IPS-15b (cell line): ENCODE results near the gene GMDS.
"Not testable (repeated sequence)": the region's sequence is repeated elsewhere in the genome, so short reads cannot be mapped to it uniquely, and the experiment has no call there.

Experiments
- H3K27me3 ChIP-seq: one replicate; pipeline ENCODE4 v1.6.1; 2013; ENCODE audit warnings: low read length; ENCODE audit not compliant: control insufficient read depth, insufficient read depth
- H3K36me3 ChIP-seq: one replicate; pipeline ENCODE4 v1.6.1; 2013; ENCODE audit warnings: low read length; ENCODE audit not compliant: control insufficient read depth, insufficient read depth
- H3K4me1 ChIP-seq: one replicate; pipeline ENCODE4 v1.6.1; 2013; ENCODE audit warnings: mild to moderate bottlenecking, low read length; ENCODE audit not compliant: control insufficient read depth, insufficient read depth
- H3K4me3 ChIP-seq: one replicate; pipeline ENCODE4 v1.5.1; 2013; ENCODE audit warnings: low read depth, low read length
- H3K9ac ChIP-seq: one replicate; pipeline ENCODE4 v1.6.1; 2013; ENCODE audit warnings: low read depth, mild to moderate bottlenecking, low read length
- H3K9me3 ChIP-seq: one replicate; pipeline ENCODE4 v1.6.1; 2013; ENCODE audit warnings: mild to moderate bottlenecking, low read length; ENCODE audit not compliant: control insufficient read depth, insufficient read depth

GMDS gene

GRCh38 chr6:1854296-1854695 is 391.1 kb downstream of the GMDS start:
- Histone ChIP-seq H3K9me3 (no peaks in the 10 kb centered on the region), H3K4me1 (peaks cover 6% of the 10 kb centered on the region), H3K27me3 (no peaks in the 10 kb centered on the region), H3K9ac (no peak overlapping the region), H3K36me3 (no peaks in the 10 kb centered on the region), H3K4me3 (no peak overlapping the region)

DNA sequence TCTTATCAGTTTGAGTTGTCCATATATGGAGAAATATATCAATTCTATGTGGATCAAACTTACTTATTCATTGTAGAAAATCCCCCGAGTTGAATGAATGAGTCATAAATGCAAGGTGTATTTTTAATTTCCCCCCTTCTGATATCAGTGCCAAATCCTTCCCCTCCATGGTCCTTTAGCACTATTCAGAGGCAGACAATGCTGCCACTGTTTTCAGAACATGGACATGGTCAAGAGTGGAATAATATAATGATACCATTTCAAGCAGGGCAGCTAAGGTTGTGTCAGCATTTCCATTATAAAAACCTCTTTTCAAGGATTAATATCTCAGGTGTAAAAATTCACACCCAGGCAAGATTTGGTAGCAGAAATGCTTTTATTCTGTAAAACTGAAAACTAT is 391.6 kb downstream of the GMDS start:
- Histone ChIP-seq H3K4me3 (no peak overlapping the region), H3K36me3 (no peaks in the 10 kb centered on the region), H3K9me3 (no peaks in the 10 kb centered on the region), H3K4me1 (peaks cover 6% of the 10 kb centered on the region), H3K27me3 (no peaks in the 10 kb centered on the region), H3K9ac (no peak overlapping the region)

- Histone ChIP-seq H3K4me3 (no peak overlapping the region), H3K36me3 (no peaks in the 10 kb centered on the region)
Observed at GRCh38 chr6:1851681-1852456, 393.5 kb downstream of the GMDS start.

GRCh38 chr6:1850840-1851157 is 394.6 kb downstream of the GMDS start:
- H3K9ac ChIP-seq, result no peak overlapping the region
- peaks cover 3% of the 10 kb centered on the region for H3K9me3 ChIP-seq
- H3K4me3 ChIP-seq, result no peak overlapping the region
- H3K36me3 ChIP-seq, result no peaks in the 10 kb centered on the region
- no peaks in the 10 kb centered on the region for H3K4me1 ChIP-seq
- H3K27me3 ChIP-seq, result no peaks in the 10 kb centered on the region

More at GRCh38 chr6:1851681-1852456, 393.5 kb downstream of the GMDS start:
- Histone ChIP-seq H3K27me3 (no peaks in the 10 kb centered on the region), H3K4me1 (peaks cover 6% of the 10 kb centered on the region), H3K9me3 (no peaks in the 10 kb centered on the region), H3K9ac (no peak overlapping the region)

DNA sequence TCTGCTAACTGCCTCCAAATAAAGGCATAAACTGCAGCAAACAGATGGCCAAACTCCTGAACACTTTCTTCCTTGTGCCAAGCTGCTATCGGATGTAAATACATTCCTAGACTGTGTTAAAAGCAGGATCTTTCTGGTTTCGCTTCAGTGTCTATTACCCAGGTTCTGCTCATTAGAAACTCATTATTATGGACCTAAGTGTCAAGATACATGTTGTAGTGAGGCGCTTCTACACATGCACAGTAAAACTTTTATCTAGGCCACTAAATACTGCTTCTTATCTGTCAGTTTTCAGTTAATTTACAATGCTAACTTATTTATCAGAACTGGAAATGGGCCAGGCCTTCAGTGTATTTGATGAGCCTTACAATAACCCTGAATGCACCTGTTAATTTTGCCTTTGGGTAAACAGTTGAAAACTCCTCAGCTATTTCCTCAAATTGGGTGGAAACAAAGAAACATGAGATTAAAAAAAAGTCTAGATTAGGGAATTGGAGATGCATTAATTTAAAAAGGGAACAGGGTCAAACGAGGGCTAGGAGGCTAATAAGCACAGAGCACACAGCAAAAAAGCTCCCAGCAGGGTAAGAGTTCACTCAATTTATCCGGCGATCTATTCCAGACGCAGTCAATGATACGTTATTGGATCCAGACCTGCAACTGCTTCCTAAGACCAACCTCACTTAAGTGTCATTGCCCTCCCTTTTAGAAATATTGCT is 395.1 kb downstream of the GMDS start:
- no peaks in the 10 kb centered on the region for H3K27me3 ChIP-seq
- H3K9me3 ChIP-seq, result peaks cover 7% of the 10 kb centered on the region
- no peak overlapping the region for H3K9ac ChIP-seq

DNA sequence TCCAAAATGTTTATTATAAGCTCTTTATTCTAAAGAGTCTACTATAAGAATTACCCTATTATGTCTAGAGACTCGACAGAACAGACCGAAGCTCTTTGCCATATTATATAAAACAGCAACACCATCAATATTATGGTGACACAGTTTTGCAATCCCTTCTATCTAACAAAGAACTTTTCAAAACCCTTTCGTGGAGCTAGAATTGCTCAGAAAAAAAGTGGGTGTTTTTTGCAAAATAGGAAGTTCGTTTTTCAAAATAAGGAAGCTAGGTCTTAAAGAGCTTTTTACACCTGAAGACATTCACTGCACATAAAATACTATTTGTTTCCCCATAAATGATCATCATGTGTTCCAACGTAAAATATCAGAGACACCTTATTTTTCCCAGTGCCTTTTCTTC is 395.7 kb downstream of the GMDS start:
- H3K4me3 ChIP-seq, result no peak overlapping the region
- H3K4me1 ChIP-seq, result no peaks in the 10 kb centered on the region
- no peak overlapping the region for H3K9ac ChIP-seq
- H3K9me3 ChIP-seq, result peaks cover 7% of the 10 kb centered on the region
- H3K27me3 ChIP-seq, result no peaks in the 10 kb centered on the region
- peaks cover 2% of the 10 kb centered on the region for H3K36me3 ChIP-seq

More for the DNA sequence above, 395.1 kb downstream of the GMDS start:
- no peaks in the 10 kb centered on the region for H3K4me1 ChIP-seq
- peaks cover 2% of the 10 kb centered on the region for H3K36me3 ChIP-seq
- no peak overlapping the region for H3K4me3 ChIP-seq

GRCh38 chr6:1848752-1849151 is 396.7 kb downstream of the GMDS start:
- no peaks in the 10 kb centered on the region for H3K27me3 ChIP-seq
- peaks cover 7% of the 10 kb centered on the region for H3K9me3 ChIP-seq
- H3K36me3 ChIP-seq, result peaks cover 2% of the 10 kb centered on the region
- H3K4me1 ChIP-seq, result no peaks in the 10 kb centered on the region
- no peak overlapping the region for H3K9ac ChIP-seq
- H3K4me3 ChIP-seq, result no peak overlapping the region

DNA sequence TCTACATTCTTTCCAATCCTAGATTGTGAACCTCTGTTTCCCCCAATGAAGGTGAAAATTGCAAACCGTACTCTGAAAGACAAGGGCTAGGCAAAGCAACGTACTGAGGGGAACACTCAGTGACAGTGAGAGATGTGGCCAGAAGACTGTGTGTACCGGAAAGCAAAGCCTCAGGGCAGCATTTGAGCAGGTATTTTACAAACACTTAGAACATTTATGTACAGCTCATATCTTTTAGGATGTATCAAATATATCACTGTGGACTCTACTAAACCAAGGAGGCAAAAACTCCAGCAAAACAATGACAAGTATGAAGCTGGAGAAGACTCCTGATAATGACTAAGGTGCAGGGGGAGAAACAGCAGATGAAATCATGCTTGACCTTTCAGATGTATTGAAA is 398.8 kb downstream of the GMDS start:
- no peak overlapping the region for H3K9ac ChIP-seq
- H3K4me1 ChIP-seq, result no peaks in the 10 kb centered on the region
- H3K36me3 ChIP-seq, result peaks cover 2% of the 10 kb centered on the region
- H3K9me3 ChIP-seq, result peaks cover 7% of the 10 kb centered on the region
- no peaks in the 10 kb centered on the region for H3K27me3 ChIP-seq
- H3K4me3 ChIP-seq, result no peak overlapping the region

DNA sequence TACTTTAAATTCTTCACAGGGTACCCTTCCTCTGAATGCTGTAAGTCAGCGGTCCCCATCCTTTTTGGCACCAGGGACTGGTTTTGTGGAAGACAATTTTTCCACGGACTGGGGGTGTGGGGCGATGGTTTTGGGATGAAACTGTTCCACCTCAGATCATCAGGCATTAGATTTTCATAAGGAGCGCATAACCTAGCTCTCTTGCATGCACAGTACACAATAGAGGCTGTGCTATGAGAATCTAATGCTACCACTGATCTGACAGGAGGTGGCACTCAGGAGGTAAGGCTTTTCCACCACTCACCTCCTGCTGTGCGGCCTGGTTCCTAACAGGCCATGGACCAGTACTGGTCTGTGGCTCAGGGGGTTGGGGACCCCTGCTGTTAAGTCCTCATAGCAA is 399.9 kb downstream of the GMDS start:
- H3K9me3 ChIP-seq, H3K4me3 ChIP-seq, H3K27me3 ChIP-seq, H3K4me1 ChIP-seq, H3K9ac ChIP-seq, H3K36me3 ChIP-seq: not testable (repeated sequence)

- H3K9ac ChIP-seq, result no peak overlapping the region
- H3K27me3 ChIP-seq, result no peaks in the 10 kb centered on the region
- peaks cover 7% of the 10 kb centered on the region for H3K9me3 ChIP-seq
- H3K36me3 ChIP-seq, result peaks cover 2% of the 10 kb centered on the region
- H3K4me3 ChIP-seq, result no peak overlapping the region
- peaks cover 12% of the 10 kb centered on the region for H3K4me1 ChIP-seq
Observed at GRCh38 chr6:1842334-1842733, 403.1 kb downstream of the GMDS start.

GRCh38 chr6:1841136-1841535 is 404.3 kb downstream of the GMDS start:
- Histone ChIP-seq H3K9me3 (peaks cover 7% of the 10 kb centered on the region), H3K36me3 (peaks cover 2% of the 10 kb centered on the region), H3K4me3 (no peak overlapping the region), H3K9ac (no peak overlapping the region), H3K4me1 (peaks cover 15% of the 10 kb centered on the region), H3K27me3 (no peaks in the 10 kb centered on the region)

GRCh38 chr6:1840491-1841121 is 404.8 kb downstream of the GMDS start:
- Histone ChIP-seq H3K9me3 (peaks cover 2% of the 10 kb centered on the region), H3K36me3 (peaks cover under 1% of the 10 kb centered on the region), H3K4me1 (peaks cover 16% of the 10 kb centered on the region), H3K4me3 (no peak overlapping the region), H3K9ac (no peak overlapping the region), H3K27me3 (no peaks in the 10 kb centered on the region)
